Activated CD8-positive, alpha-beta memory T cell treated with anti-CD3 and anti-CD28 coated beads for 24 hours (primary cell): ENCODE data around the gene CDCA3.
"Not testable (repeated sequence)": the region's sequence is repeated elsewhere in the genome, so short reads cannot be mapped to it uniquely, and the experiment has no call there.

Source experiments
- DNase-seq: peaks from one replicate; pipeline ENCODE4 v3.0.0-alpha.2; 2020

Gene CDCA3

DNA sequence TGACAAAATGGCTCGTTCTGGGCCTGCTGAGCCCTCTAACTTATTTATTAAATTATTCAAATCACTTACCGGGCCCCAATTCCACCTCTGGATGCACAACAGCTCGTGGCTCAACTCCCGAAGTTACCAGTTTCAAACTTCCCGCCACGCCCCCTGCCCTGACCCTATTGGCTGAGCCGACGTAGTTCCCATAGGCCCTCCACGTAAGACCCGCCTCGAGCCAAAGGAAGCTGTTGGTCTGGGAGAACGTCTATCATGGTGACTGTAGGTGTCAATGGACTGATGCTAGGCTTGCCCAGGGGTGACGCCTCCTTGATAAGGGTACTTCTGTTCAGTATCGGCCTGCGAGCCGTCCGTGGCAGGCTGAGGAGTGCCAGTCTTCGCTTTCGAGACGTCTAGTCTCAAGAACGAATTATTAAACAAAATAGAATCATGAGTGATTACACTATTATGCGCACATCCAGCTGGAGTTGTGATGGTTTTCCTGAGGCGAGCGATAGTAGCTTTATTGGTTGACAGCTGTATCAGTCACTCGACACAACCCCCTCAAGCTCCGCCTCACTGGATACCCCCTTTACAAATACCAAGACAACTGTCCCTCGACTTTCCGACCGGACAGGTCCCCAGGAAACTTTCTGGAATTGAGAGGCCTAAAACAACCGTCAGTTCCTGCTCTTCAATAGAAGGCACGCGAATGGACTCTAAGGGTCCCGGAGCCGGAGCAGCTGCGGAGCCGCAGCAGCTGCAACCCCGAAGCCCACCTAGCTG, at the start of gene CDCA3:
Gene CDCA3 (minus strand): TSS at position 134 of the 768 bp plus-strand sequence. CDS start 334 bp downstream, outside the sequence.
- DNase-seq = peak; percentile 93

DNA sequence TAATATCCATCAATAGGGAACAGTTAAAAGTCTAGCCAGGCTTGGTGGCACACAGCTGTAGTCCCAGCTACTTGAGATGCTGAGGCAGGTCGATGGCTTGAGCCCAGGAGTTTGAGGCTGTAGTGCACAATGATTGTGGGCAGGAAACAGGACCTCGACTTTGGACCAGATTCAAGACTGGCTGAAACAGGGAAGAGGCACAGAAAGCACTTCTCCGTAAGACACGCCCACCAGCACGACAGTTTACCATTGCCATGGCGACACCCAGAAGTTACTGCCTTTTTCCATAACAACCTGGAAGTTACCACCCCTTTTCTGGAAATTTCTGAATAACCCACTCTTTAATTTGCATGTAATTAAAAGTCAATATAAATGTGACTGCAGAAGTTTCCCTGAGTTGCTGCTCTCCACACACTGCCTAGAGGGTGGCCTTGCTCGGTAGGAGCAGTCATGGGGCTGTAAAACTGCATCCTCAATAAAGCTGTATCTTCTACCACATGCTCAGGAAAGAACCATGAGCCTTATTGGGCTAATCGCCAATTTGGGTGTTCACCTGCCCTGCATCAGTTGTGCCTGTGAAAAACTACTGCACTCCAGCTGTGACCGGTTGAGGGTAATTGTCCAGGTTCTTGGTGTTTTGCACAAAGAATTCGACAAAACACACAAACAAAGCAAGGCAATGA, 48.9 kb upstream of the CDCA3 start:
- DNase-seq = no peak

DNA sequence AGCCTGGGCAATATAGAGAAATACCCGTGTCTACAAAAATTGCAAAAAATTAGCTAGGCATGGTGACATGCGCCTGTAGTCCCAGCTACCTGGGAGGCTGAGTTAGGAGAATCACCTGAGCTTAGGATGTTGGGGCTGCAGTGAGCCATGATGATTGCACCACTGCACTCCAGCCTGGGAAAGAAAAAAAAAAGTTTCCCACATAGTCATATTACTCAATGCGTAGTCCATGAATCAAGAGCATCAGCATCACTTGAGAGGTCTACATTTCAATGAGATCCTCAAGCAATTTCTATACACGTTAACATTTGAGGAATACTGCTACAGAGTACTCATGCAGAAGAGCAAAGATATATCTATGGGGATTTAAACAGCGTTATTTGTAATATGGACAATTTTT, 48.3 kb upstream of the CDCA3 start:
- no peak for DNase-seq

DNA sequence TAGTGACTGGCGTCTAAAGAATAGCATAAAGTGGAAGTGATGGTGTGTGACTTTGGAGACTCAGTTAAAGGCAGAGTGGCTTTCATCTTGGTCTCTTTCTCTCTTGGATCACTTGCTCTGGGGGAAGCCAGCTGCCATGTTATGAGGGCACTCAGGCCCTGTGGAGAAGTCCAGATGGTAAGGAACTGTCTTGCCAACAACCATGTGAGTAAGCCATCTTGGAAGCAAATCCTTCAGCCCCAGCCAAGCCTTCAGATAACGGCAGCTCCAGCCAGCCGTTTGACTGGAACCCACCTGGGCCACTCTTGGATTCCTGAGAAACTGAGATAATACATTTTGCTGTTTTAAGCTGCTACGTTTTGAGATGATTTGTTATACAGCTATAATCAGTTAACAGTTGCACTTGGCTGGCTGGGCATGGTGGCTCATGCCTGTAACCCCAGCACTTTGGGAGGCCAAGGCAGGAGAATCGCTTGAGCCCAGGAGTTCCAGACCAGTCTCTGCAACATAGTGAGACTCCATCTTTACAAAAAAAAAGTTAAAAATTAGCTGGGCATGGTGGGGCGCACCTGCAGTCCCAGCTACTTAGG, 45.9 kb upstream of the CDCA3 start:
- DNase-seq = no peak

DNA sequence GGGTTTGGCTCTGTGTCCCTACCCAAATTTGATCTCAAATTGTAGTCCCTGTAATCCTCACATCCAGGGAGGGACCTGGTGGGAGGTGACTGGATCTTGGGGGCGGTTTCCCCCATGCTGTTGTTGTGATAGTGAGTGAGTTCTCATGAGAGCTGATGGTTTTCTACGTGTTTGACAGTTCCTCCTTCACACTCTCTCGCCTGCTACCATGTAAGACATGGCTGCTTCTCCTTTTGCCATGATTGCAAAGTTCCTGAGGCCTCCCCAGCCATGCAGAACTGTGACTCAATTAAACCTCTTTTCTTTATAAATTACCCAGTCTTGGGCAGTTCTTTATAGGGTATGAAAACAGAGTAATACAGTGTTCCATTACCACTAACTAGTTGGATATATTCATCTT, 43.2 kb upstream of the CDCA3 start:
- no peak for DNase-seq

DNA sequence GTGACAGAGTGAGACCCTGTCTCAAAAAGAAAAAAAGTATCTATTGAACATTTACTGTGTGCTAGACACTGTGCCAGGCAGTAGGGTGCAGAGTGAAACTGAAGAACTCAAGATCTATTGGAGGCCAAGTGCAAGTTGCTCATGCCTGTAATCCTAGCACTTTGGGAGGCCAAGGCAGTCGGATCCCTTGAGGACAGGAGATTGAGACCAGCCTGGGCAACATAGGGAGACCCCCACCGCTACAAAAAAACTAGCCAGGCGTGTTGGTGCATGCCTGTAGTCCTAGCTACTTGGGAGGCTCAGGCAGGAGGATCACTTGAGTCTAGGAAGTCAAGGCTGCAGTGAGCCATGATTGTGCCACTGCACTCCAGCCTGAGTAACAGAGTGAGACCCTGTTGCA, 41.6 kb upstream of the CDCA3 start:
- not testable (repeated sequence) for DNase-seq

DNA sequence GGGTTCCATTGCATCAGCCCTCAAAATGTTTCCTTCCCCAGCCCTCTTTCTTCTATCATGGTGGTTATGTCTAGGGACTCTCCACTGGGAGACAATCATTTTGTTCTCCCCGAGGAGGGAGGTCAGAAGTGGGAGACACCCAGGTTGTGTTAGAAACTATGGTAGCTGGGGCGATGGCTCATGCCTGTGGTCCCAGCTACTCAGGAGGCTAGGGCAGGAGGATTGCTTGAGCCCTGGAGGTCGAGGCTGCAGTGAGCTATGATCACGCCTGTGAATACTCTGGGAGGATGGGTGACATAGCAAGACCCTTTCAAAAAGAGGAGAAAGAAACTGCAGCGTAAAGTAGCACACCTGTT, 40.5 kb upstream of the CDCA3 start:
- peak; percentile 67 for DNase-seq

DNA sequence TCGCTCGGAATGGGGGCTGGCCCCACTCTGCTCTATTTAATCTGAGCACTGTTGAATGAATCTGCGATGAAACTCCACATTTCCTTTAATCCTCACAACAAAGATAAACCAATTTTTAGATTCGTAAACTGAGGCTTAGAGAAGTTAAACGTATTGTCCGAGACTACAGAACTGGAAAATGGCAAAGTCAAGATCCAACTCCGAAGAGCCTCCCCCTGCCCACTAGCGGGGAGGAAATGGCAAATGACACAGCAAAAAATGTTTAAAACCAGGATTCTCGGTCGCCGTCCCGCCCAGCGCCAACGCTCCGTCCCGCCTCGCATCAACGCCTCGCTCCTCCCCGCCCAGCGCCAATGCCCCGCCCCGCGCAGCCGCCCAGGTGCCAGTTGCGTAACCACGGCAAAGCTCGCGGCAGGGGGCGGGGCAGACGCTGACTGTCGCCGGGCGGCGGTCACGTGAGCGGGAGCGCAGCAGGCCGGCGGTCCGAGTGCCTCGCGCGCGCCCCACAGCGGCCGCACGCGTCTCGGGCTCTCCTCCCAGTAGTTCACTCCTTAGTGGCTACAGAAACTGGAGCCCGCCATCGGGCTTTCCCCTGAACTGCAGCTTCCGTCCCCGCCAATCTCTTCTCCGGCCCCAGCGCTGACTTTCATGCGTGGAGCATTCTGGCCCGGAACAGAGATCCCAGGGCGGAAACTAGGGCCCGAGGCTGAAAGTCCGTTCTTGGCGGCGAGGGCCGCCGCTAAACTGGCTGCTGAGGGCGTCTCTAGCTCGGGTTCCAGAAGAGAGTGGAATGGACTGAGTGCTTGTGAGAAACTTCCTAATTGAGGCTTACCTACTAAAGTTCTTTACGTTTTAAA, 39.9 kb upstream of the CDCA3 start:
- DNase-seq = peak; percentile 98

DNA sequence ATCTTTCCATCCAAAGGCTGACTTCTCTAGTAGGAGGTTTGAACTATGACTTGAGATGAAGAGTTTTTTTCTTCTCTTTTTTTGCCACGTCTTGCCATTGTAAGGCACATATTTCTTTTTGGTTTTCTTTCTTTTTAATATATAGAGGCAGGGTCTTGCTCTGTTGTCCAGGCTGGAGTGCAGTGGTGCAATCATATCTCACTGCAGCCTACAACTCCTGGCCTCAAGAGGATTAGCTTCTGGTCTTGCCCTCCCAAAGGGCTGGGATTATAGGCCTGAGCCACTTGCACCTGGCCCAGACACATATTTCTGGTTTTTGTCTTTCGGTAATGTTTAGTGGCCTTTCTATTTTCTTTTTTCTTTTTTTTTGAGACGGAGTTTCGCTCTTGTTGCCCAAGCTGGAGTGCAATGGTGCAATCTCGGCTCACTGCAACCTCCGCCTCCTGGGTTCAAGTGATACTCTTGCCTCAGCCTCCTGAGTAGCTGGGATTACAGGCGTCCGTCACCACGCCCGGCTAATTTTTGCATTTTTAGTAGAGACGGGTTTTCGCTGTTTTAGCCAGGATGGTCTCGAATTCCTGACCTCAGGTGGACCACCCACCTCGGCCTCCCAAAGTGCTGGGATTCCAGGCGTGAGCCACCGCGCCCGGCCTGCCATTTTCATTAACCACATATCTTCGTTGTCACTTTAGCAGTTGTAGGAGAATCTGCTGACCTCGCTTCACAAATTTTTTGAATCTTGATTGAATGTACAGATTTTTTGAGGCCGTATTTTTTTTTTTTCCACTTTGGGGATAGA, 38.9 kb upstream of the CDCA3 start:
- not testable (repeated sequence) for DNase-seq

DNA sequence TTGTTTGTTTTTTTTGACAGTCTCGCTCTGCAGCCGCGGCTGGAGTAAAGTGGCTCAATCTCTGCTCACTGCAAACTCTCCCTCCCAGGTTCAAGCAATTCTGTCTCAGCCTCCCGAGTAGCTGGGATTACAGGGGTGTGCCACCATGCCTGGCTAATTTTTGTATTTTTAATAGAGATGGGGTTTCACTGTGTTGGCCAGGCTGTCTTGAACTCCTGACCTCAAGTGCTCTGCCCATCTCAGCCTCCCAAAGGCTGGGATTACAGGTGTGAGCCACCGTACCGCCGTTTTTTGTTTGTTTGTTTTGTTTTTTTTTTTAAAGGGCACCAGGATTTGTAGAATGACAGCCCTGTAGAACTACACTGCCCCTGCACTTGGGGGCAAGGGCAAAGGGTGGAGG, 37.7 kb upstream of the CDCA3 start:
- not testable (repeated sequence) for DNase-seq

DNA sequence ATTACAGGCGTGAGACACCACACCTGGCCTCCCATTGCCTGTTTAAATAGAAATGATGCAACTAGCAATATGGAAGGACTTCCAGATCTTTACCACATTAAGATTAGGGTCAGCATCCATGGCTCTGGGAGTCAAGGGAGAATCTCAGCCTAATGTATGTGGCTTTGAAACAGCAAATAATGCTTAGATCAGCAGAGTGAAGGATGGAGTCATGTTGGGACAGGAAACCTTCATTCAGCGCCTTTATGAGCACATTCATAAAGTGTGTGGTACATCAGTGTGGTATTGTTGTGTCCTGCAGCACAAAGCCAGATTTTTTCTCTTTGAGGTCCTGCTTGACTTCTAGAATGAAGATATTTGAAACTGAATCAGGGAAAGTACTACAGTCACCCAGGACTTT, 37.3 kb upstream of the CDCA3 start:
- DNase-seq = no peak

DNA sequence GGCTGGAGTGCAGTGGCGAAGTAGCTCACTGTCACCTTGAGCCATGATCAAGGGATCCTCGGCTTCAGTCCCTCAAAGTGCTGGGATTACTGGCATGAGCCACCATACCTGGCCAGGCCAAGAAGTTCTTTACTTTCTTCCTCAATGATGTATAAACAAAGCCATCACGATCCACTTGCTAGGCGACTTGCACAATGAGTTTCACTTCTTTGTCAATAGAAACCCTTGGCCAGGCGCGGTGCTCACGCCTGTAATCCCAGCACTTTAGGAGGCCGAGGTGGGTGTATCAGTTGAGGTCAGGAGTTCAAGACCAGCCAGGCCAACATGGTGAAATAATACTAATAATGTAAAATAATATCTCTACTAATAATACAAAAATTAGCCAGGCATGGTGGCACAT, 36.4 kb upstream of the CDCA3 start:
- no peak for DNase-seq

DNA sequence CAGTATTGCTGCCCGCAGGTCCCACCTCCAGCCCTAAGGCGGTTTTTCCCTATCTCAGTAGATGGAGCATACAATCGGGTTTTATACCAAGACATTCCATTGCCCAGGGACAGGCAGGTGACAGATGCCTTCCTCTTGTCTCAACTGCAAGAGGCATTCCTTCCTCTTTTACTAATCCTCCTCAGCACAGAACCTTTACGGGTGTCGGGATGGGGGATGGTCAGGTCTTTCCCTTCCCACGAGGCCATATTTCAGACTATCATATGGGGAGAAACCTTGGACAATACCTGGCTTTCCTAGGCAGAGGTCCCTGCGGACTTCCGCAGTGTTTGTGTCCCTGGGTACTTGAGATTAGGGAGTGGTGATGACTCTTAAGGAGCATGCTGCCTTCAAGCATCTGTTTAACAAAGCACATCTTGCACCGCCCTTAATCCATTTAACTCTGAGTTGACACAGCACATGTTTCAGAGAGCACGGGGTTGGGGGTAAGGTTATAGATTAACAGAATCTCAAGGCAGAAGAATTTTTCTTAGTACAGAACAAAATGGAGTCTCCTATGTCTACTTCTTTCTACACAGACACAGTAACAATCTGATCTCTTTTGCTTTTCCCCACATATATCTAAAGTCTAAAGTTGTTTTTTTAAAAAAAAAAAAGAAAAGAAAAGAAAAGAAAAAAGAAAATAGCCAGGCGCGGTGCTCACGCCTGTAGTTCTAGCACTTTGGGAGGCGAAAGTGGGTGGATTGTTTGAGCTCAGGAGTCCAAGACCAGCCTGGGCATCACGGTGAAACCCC, 35.3 kb upstream of the CDCA3 start:
- not testable (repeated sequence) for DNase-seq

DNA sequence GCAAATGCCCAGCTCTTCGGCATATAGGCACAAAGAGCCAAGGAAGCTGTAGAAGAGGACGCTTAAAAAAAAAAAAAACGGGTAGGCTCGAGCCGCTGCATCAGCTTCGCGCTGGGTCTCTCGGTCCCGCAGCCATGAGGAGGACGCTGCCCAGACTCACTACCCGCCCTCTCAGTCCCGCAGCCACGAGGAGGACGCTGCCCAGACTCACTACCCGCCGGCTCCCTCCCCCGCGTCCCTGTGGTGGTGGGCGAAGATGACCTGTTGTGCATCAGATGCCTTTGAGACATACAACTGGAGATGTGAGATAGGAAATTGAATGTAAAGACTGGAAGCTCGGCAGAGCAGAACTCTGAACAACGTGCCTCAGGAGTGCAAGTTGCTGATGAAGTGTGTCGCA, 33.5 kb upstream of the CDCA3 start:
- no peak for DNase-seq

DNA sequence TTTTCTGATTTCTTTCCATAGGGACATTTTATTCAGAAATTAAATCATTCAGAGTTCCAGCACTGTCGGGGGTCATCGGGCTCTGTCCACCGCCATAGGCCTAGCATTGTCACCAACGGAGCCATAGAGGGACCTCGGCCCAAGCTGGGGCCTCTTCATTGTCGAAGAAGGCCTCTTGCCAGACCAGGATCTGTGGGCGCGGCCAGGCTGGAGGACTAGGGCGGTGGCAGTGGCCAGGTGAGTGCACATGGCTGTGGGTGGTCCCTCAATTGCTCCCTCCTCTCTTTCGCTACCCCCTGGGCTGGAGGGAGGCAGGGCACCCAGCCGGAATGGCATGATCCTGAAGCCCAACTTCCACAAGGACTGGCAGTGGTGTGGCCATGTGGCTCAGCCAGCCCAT, 32.6 kb upstream of the CDCA3 start:
- DNase-seq = no peak

DNA sequence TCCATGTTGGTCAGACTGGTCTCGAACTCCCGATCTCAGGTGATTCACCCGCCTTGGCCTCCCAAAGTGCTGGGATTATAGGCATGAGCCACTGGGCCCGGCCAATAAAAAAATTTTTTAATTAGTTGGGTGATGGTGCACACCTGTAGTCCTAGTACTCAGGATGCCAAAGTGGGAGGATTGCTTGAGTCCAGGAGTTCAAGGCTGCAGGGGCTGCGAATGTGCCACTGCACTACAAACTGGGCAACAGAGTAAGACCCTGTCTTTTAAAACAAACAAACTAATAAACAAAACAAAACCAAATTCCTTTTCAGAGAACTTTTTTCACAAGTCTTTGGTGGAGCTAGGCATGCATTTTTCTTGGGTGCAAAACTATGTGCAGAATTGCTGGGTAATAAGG, 32.2 kb upstream of the CDCA3 start:
- DNase-seq = no peak

DNA sequence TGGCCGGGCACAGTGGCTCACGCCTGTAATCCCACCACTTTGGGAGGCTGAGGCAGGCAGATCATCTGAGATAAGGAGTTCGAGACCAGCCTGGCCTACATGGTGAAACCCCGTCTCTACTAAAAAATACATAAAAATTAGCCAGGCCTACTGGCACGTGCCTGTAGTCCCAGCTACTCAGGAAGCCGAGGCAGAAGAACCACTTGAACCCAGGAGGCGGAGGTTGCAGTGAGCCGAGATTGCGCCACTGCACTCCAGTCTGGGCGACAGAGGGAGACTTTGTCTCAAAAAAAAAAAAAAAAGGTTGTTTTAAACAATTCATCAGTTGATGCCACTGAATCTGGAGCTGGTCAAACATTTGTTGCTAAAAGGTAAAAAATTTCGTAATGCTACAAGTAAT, 28.7 kb upstream of the CDCA3 start:
- not testable (repeated sequence) for DNase-seq

DNA sequence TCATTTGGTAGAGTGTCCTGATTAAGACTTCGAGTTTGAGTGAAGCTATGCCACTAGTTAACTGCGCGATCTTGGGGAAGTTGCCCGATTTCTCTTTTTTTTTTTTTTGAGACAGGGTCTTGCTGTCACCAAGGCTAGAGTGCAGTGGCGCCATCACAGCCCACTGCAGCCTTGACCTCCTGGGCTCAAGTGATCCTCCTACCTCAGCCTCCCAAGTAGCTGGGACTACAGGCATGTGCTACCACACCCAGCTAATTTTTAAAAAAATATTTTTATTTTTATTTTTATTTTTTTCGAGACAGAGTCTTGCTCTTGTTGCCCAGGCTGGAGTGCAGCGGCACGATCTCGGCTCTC, 22.9 kb upstream of the CDCA3 start:
- DNase-seq = not testable (repeated sequence)

DNA sequence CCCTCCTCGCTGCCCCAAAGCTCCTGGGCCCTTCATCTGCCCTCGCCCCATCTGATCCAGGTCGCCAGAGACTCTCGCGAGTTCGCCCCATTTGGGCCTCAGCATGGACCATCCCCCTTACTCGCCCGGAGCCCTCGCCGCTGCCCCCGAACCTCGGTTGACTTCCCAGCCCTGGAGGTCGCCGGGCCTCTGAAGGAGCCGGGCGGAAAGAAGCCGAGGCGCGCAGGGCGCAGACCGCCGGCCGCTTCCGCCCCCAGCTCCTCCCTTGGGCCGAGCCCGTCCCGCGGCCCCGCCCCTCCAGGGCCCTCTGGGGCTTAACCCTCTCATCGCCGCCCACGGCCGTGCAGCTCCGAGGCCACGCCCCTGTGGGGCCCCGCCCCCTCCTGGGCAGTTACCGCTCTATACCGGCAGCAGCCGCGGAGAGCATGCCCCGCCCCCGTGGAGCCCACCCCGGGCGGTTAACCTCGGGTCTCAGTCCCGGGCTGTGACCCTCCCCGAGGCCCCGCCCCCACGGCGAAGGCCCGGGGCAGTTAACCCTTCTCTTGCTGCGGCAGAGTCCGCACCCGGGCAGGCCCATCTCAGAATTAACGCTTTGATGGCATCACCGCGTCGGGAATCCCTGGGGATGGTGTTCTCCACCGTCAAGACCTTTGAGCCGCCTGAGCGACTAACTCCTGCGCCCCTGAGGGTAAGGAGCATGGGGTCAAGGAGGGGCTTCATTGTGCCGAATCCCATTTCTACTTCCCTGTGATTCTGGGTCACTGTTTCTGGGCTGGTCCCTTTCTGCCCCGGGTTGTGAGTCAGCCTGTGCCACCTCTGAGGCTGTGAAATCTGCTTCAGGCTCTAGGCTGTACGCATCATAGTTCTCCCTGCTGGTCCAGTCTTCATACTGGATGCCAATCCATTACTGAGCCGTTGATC, 22.3 kb upstream of the CDCA3 start, which contains the start of gene SPSB2:
Gene SPSB2 (minus strand): TSS at position 210 of the 921 bp plus-strand sequence. CDS start 402 bp downstream, outside the sequence.
- peak; percentile 100 for DNase-seq
